Mammary epithelial cell (primary cell): Measurements from ENCODE around the gene TMEM236.

Experiments used
- EZH2 ChIP-seq: IDR thresholded peaks from 2 replicates; pipeline ENCODE4 v1.6.1; 2012; ENCODE audit warnings: low read length, inconsistent platforms, borderline replicate concordance
- TF ChIP-seq, protein P1 (sequence below), 2 donors: IDR thresholded peaks in 1 of 2; conservative IDR thresholded peaks in 1 of 2; 2 replicates each; pipeline ENCODE4 v1.5.1; 2011 to 2012; ENCODE audit warnings: inconsistent platforms in 2 of 2, low read length in 2 of 2, mild to moderate bottlenecking in 2 of 2, control low read depth in 1 of 2, low read depth in 1 of 2; ENCODE audit not compliant: insufficient read depth in 1 of 2; ENCODE audit errors: extremely low read depth in 1 of 2

DNA sequence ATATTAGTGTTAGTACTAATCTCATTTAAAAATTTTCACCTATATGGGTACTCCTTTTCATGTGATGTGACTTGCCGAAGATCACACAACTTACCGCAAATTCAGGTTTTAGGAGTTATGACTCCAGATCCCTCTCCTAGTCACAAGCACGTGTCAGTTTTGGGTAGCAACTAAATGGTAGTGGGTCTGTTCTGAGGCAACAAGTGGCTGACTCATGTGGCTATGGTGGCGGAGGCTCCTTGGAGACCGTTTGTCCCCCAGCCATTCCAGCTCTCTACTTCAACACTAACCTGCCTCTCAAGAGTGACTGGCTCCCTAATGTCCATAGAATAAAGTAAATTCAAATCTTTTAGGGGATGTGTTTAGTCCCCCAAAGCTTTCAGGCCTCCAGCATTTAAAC, 96.6 kb downstream of the TMEM236 start:
- TF ChIP-seq, protein P1, sequence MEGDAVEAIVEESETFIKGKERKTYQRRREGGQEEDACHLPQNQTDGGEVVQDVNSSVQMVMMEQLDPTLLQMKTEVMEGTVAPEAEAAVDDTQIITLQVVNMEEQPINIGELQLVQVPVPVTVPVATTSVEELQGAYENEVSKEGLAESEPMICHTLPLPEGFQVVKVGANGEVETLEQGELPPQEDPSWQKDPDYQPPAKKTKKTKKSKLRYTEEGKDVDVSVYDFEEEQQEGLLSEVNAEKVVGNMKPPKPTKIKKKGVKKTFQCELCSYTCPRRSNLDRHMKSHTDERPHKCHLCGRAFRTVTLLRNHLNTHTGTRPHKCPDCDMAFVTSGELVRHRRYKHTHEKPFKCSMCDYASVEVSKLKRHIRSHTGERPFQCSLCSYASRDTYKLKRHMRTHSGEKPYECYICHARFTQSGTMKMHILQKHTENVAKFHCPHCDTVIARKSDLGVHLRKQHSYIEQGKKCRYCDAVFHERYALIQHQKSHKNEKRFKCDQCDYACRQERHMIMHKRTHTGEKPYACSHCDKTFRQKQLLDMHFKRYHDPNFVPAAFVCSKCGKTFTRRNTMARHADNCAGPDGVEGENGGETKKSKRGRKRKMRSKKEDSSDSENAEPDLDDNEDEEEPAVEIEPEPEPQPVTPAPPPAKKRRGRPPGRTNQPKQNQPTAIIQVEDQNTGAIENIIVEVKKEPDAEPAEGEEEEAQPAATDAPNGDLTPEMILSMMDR (conservative IDR thresholded peaks at IDR 0.05 in 1 of 2, IDR thresholded peaks at IDR 0.05 in 1 of 2; ENCODE audit: extremely low read depth in 1 of 2, insufficient read depth in 1 of 2, low read depth in 1 of 2, low read length in 2 of 2) = no peak
- TF ChIP-seq EZH2 = no peak
